Colonic mucosa (tissue), 4 donors: ENCODE measurements around the gene GPATCH2L. TPM values are rescaled to one million over a fixed set of nuclear protein-coding genes. Genes with fewer than 3 reads are reported as not detected.

Source experiments
- DNase-seq: peaks from one replicate; pipeline ENCODE4 v3.0.0-alpha.2; 2020
- H3K27ac ChIP-seq: fragments of 200-600 bp; one replicate; pipeline ENCODE4 v1.8.0; 2021
- H3K27me3 ChIP-seq: fragments of 200-600 bp; one replicate; pipeline ENCODE4 v1.8.0; 2021
- H3K36me3 ChIP-seq: fragments of 200-600 bp; one replicate; pipeline ENCODE4 v1.8.0; 2021
- H3K4me1 ChIP-seq: fragments of 200-600 bp; one replicate; pipeline ENCODE4 v1.8.0; 2021; ENCODE audit warnings: mild to moderate bottlenecking
- H3K4me3 ChIP-seq: fragments of 200-600 bp; one replicate; pipeline ENCODE4 v1.8.0; 2021
- H3K9ac ChIP-seq, 2 donors: one replicate each; pipeline ENCODE4 v1.7.0; 2013; ENCODE audit warnings: control low read depth in 2 of 2, low read depth in 2 of 2, low read length in 2 of 2
- H3K9me3 ChIP-seq: fragments of 200-600 bp; one replicate; pipeline ENCODE4 v1.8.0; 2021
- intact Hi-C: fragments of 100-400 bp; cut with DNase I; formaldehyde crosslinking; loops from one replicate; pipeline ENCODE4 v1.14.1; 2022
- total RNA-seq, 2 donors: library from RNA; stranded (reverse); fragmentation: NEBNext Ultra II Directional in 1 of 2; extraction: Animal tissue kit (Norgen Biotek cat#: 25700) in 1 of 2; gene quantifications; one replicate each; pipeline ENCODE4 v1.2.1, GENCODE V29; 2021
- TF ChIP-seq, protein P1 (sequence below): fragments of 200-600 bp; IDR thresholded peaks from one replicate; pipeline ENCODE4 v1.8.0; 2022; ENCODE audit warnings: antibody characterized with exemption, mild to moderate bottlenecking
- donor health status: healthy.
- donor health status: DM: no; HTN: no; CAD: no.
- donor health status: DM: no; HTN: no; CAD: no.

The GPATCH2L gene
- total RNA-seq, 2 donors from 2014 or later, result 33.7 to 34.7 TPM

- no peaks in the 10 kb centered on the region for H3K4me1 ChIP-seq
- intact Hi-C loops, result no loop called here
- H3K27me3 ChIP-seq, result no peaks in the 10 kb centered on the region
- DNase-seq, result no peak
- H3K9me3 ChIP-seq, result no peaks in the 10 kb centered on the region
- TF ChIP-seq, protein P1, sequence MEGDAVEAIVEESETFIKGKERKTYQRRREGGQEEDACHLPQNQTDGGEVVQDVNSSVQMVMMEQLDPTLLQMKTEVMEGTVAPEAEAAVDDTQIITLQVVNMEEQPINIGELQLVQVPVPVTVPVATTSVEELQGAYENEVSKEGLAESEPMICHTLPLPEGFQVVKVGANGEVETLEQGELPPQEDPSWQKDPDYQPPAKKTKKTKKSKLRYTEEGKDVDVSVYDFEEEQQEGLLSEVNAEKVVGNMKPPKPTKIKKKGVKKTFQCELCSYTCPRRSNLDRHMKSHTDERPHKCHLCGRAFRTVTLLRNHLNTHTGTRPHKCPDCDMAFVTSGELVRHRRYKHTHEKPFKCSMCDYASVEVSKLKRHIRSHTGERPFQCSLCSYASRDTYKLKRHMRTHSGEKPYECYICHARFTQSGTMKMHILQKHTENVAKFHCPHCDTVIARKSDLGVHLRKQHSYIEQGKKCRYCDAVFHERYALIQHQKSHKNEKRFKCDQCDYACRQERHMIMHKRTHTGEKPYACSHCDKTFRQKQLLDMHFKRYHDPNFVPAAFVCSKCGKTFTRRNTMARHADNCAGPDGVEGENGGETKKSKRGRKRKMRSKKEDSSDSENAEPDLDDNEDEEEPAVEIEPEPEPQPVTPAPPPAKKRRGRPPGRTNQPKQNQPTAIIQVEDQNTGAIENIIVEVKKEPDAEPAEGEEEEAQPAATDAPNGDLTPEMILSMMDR, result no peak
- no peaks in the 10 kb centered on the region for H3K36me3 ChIP-seq
- no peak overlapping the region for H3K27ac ChIP-seq
- no peak overlapping the region for H3K9ac ChIP-seq
- H3K4me3 ChIP-seq, result no peak overlapping the region
Measured at GRCh38 chr14:76228138-76228537, 76.4 kb downstream of the GPATCH2L start.

DNA sequence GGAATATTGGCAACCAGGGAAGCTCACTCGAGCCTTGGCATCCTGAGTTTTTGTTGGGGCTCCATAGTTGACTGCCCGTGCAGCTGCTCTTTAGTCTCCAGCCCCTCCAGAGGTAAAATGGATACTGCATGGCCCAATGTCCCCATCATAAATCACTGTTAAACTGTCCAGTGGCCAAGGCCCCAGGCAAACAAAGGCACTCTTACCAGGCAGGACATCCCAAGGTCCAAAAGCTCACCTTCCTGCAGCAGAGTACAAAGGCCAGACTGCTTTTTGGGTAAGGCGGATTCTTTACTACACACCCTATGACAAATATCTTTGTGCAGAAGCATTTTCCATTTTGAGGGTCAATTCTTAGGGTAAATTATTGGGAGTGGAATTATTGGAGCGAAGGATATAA lies 81.1 kb downstream of the GPATCH2L start:
- TF ChIP-seq, protein P1, result no peak
- Histone ChIP-seq H3K9me3 (no peaks in the 10 kb centered on the region), H3K4me3 (no peak overlapping the region), H3K27me3 (no peaks in the 10 kb centered on the region), H3K9ac (no peak overlapping the region), H3K36me3 (no peaks in the 10 kb centered on the region), H3K4me1 (no peaks in the 10 kb centered on the region), H3K27ac (no peak overlapping the region)
- DNase-seq, result no peak
- intact Hi-C loops, result no loop called here

GRCh38 chr14:76235628-76236027 lies 83.9 kb downstream of the GPATCH2L start:
- DNase-seq, result no peak
- no peak overlapping the region for H3K27ac ChIP-seq
- H3K36me3 ChIP-seq, result no peaks in the 10 kb centered on the region
- H3K9ac ChIP-seq, result no peak overlapping the region
- no peak overlapping the region for H3K4me3 ChIP-seq
- no peaks in the 10 kb centered on the region for H3K4me1 ChIP-seq
- TF ChIP-seq, protein P1, result no peak
- H3K27me3 ChIP-seq, result no peaks in the 10 kb centered on the region
- intact Hi-C loops, result no loop called here
- H3K9me3 ChIP-seq, result no peaks in the 10 kb centered on the region

DNA sequence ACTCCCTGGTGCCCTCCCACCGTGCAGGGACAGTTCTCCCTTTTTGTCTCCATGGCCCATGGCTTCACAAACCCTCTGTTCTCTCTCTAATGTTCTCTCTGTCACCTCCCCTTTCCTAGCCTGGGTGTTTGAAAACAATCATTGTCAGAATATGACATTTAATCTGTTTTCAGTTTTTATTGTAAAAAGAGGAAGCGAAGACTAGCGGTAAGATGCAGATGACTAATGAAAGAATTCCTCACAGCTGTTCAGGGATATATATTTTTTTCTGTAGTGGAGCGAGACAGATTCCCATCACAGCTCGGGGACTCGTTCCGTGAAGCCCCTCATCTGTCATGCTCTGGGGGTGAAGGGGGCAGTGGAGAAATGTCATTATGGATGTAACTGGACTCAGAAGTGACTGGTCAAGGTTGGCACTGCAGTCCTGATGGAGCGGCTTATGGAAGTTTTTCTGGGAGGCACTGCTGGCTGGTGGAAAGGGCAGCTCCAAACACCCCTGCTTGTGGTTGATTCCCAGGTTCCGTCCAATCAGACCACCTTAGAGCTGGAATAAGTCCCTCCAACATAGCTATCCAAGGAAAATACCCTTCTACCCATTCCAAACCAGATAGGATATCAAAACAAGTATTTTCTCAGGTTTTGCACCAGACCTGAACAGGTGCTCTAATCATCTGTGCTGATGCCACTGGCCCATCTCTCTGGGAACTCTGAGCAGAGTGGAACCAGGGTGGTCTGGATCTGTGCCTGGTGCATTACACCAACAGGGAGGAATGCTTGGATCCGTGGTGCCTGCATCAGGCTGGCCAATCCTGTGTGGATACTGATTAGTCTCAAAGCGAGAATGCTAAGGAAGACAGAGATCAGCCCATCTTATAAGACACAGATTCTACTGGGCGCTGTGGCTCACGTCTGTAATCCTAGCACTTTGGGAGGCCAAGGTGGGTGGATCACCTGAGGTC lies 84.7 kb downstream of the GPATCH2L start:
- intact Hi-C loops, result no loop called here
- H3K9ac ChIP-seq, result no peak overlapping the region
- no peak for DNase-seq
- no peak overlapping the region for H3K27ac ChIP-seq
- H3K4me1 ChIP-seq, result no peaks in the 10 kb centered on the region
- no peaks in the 10 kb centered on the region for H3K9me3 ChIP-seq
- TF ChIP-seq, protein P1, result no peak
- H3K4me3 ChIP-seq, result no peak overlapping the region
- no peaks in the 10 kb centered on the region for H3K27me3 ChIP-seq
- no peaks in the 10 kb centered on the region for H3K36me3 ChIP-seq

DNA sequence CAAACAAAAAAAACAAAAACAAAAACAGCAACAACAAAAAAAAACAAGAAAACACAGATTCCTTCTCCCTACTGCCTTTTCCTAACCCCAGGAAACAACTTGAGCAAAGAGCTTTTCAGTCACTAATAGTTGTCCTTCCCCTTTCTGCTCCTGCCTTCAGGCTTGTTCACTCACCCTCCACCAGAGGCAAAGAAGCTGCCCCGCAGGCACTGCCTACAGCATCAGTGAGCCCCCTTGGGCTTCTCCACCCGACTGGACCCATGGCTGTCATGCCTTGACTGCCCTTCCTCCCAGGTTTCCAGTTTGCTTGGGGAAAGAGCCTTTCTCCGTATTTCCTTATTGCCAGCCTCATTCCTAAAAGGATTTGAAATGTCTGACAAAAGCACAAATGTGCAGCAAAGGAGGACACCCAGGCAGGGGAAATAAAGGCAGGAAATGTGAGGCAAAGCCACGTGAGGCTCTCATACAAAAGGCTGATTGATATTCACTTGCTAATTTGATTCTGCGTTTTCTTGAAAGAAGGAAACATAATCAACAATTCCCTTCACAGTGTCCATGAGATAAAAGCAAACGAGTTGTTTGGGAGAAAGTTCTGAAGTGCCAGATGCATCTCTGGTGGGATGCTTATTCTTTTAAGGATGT lies 85.7 kb downstream of the GPATCH2L start:
- no peaks in the 10 kb centered on the region for H3K9me3 ChIP-seq
- no peak overlapping the region for H3K27ac ChIP-seq
- no peak overlapping the region for H3K9ac ChIP-seq
- no peaks in the 10 kb centered on the region for H3K4me1 ChIP-seq
- TF ChIP-seq, protein P1, result no peak
- no peaks in the 10 kb centered on the region for H3K36me3 ChIP-seq
- intact Hi-C loops, result no loop called here
- H3K4me3 ChIP-seq, result no peak overlapping the region
- DNase-seq, result no peak
- H3K27me3 ChIP-seq, result no peaks in the 10 kb centered on the region
